PC-3 (cell line): ENCODE measurements around the gene MXD3. TPM values are rescaled to one million over a fixed set of nuclear protein-coding genes. Genes with fewer than 3 reads are reported as not detected.

Source experiments
- ATAC-seq: fragments of 200-7000 bp; cut with Tn5 transposase; 2 replicates; pipeline ENCODE4 v1.9.1; 2020; ENCODE audit warnings: mild to moderate bottlenecking, moderate library complexity
- BruUV-seq: library from RNA; stranded (reverse); fragments of 400-500 nt; replicated peaks from 2 replicates; lab custom pipeline; 2021; lab: Mats Ljungman, UMichigan
- CTCF ChIA-PET: fragments of 300-600 bp; sonication (Branson Sonifier 250); formaldehyde crosslinking; loops from one replicate; lab custom pipeline; 2022; ENCODE audit warnings: antibody characterized with exemption; lab: Charles Lee
- POLR2A ChIA-PET: fragments of 300-600 bp; sonication (Branson Sonifier 250); formaldehyde crosslinking; loops from one replicate; lab custom pipeline; 2022; ENCODE audit warnings: antibody characterized with exemption; ENCODE audit not compliant: unreplicated experiment; lab: Charles Lee
- DNase-seq: peaks from one replicate; pipeline ENCODE4 v3.0.0-alpha.2; 2015
- H2AFZ ChIP-seq: fragments of 300-600 bp; sonication (generic); 2 replicates; pipeline ENCODE4 v1.6.0; 2016; ENCODE audit warnings: antibody characterized with exemption, low read length
- H3F3A ChIP-seq: fragments of 300-600 bp; sonication (generic); one replicate; pipeline ENCODE4 v1.6.0; 2017; ENCODE audit warnings: antibody characterized with exemption, low read length, control low read depth, mild to moderate bottlenecking; ENCODE audit not compliant: unreplicated experiment
- H3K27ac ChIP-seq: fragments of 300-600 bp; sonication (generic); 2 replicates; pipeline ENCODE4 v1.5.1; 2016; ENCODE audit warnings: mild to moderate bottlenecking, low read length
- H3K27me3 ChIP-seq: fragments of 300-600 bp; sonication (generic); 2 replicates; pipeline ENCODE4 v1.6.1; 2016; ENCODE audit warnings: low read length, mixed read lengths
- H3K36me3 ChIP-seq: fragments of 300-600 bp; sonication (generic); 2 replicates; pipeline ENCODE4 v1.6.1; 2016; ENCODE audit warnings: low read depth, mixed run types, low read length, mixed read lengths
- H3K4me1 ChIP-seq: fragments of 300-600 bp; sonication (generic); 2 replicates; pipeline ENCODE4 v1.5.1; 2016; ENCODE audit warnings: low read length; ENCODE audit not compliant: insufficient read depth
- H3K4me2 ChIP-seq: fragments of 300-600 bp; sonication (generic); 2 replicates; pipeline ENCODE4 v1.6.0; 2016; ENCODE audit warnings: low read length
- H3K4me3 ChIP-seq: fragments of 300-600 bp; sonication (generic); 2 replicates; pipeline ENCODE4 v1.5.1; 2016; ENCODE audit warnings: mild to moderate bottlenecking, low read length, mixed read lengths
- H3K79me2 ChIP-seq: fragments of 300-600 bp; sonication (generic); 2 replicates; pipeline ENCODE4 v1.6.1; 2017; ENCODE audit warnings: low read length, mixed read lengths
- H3K9ac ChIP-seq: fragments of 300-600 bp; sonication (generic); 2 replicates; pipeline ENCODE4 v1.6.0; 2016; ENCODE audit warnings: mild to moderate bottlenecking, low read length
- H3K9me2 ChIP-seq: fragments of 300-600 bp; sonication (generic); replicated peaks from 2 replicates; pipeline ENCODE4 v1.6.1; 2016; ENCODE audit warnings: mixed run types, low read length, mixed read lengths
- H3K9me3 ChIP-seq: fragments of 300-600 bp; sonication (generic); 2 replicates; pipeline ENCODE4 v1.6.1; 2016; ENCODE audit warnings: low read length, mixed read lengths
- H4K20me1 ChIP-seq: fragments of 300-600 bp; sonication (generic); 2 replicates; pipeline ENCODE4 v1.6.1; 2016; ENCODE audit warnings: low read length, mixed read lengths
- CTCF ChIP-seq: fragments of 300-600 bp; sonication (generic); conservative IDR thresholded peaks from 2 replicates; pipeline ENCODE4 v1.5.1; 2017; ENCODE audit warnings: antibody characterized with exemption, low read depth, mild to moderate bottlenecking, low read length
- EZH2 ChIP-seq: fragments of 300-600 bp; sonication (generic); IDR thresholded peaks from one replicate; pipeline ENCODE4 v1.6.1; 2017; ENCODE audit warnings: antibody characterized with exemption, mild to moderate bottlenecking, low read length; ENCODE audit not compliant: unreplicated experiment
- EZH2phosphoT487 ChIP-seq: fragments of 300-600 bp; sonication (generic); IDR thresholded peaks from 2 replicates; pipeline ENCODE4 v1.6.1; 2018; ENCODE audit warnings: mild to moderate bottlenecking, antibody characterized with exemption, low read length, borderline replicate concordance
- intact Hi-C: fragments of 100-400 bp; cut with micrococcal nuclease; formaldehyde crosslinking; loops from 2 replicates; pipeline ENCODE4 v1.9.0; 2023
- total RNA-seq: library from RNA; depleted of rRNA; stranded (reverse); fragments of >200 nt; gene quantifications from 2 replicates; pipeline ENCODE4 v1.2.3, GENCODE V29; 2014

The MXD3 gene
- total RNA-seq, 1 experiment from 2014 or later = 45.7 TPM

GRCh38 chr5:177270653-177271052, 41.0 kb downstream of the MXD3 start:
- H4K20me1 ChIP-seq = no peaks in the 10 kb centered on the region
- intact Hi-C loops = no loop called here
- no peaks in the 10 kb centered on the region for H3K9me3 ChIP-seq
- TF ChIP-seq EZH2phosphoT487 (no peak), CTCF (no peak), EZH2 (no peak)
- H3K4me2 ChIP-seq = no peak overlapping the region
- no TSS peak for BruUV-seq
- H3F3A ChIP-seq = no peaks in the 10 kb centered on the region
- H3K4me1 ChIP-seq = peaks cover 8% of the 10 kb centered on the region; the same call in 1 of the 2 replicates
- no peak overlapping the region for H2AFZ ChIP-seq
- ChIA-PET CTCF (interaction anchor here (0.6 to 0.7 kb wide), 2 partner anchors 16 to 29 kb away, joined by 3 read pairs; no protein-coding TSS in a partner anchor), POLR2A (no interaction called here)
- H3K27ac ChIP-seq = no peak overlapping the region
- no peaks in the 10 kb centered on the region for H3K79me2 ChIP-seq
- DNase-seq = no peak
- peaks cover 43% of the 10 kb centered on the region for H3K36me3 ChIP-seq
- no peaks in the 10 kb centered on the region for H3K9me2 ChIP-seq
- no peak overlapping the region for H3K4me3 ChIP-seq
- no peak overlapping the region for H3K9ac ChIP-seq
- ATAC-seq = peak; percentile 68
- no peaks in the 10 kb centered on the region for H3K27me3 ChIP-seq

DNA sequence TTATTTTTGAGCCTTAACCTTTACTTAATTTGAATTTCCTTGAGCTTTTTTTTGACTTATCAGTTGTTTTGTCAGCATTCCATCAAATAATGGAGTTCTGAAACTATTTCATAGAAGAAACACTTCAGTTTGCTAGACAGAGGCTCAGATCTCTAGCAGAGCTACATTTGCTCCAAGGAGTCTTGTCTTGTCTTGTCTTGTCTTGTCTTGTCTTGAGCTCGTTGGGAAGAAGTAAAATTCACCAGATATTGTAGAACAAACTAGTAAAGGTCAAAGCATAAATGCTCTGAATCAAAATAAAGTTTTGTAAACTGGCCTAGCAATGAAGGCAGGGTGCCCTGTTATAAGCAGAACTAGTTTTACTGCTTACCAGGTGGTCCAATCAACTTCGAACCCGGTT, 41.7 kb downstream of the MXD3 start:
- TF ChIP-seq EZH2 = no peak
- TF ChIP-seq CTCF = no peak
- no peak for TF ChIP-seq EZH2phosphoT487
- Histone ChIP-seq H3K4me1 (peaks cover 8% of the 10 kb centered on the region; the same call in 1 of the 2 replicates), H3K9me2 (no peaks in the 10 kb centered on the region), H3F3A (no peaks in the 10 kb centered on the region), H3K36me3 (peaks cover 44% of the 10 kb centered on the region), H2AFZ (no peak overlapping the region), H3K27ac (no peak overlapping the region), H3K9me3 (no peaks in the 10 kb centered on the region), H3K27me3 (no peaks in the 10 kb centered on the region), H4K20me1 (no peaks in the 10 kb centered on the region), H3K4me2 (no peak overlapping the region), H3K79me2 (no peaks in the 10 kb centered on the region), H3K9ac (no peak overlapping the region), H3K4me3 (no peak overlapping the region)
- intact Hi-C loops = no loop called here
- ChIA-PET POLR2A (no interaction called here), CTCF (interaction anchor here (0.6 kb wide), 1 partner anchor 16 kb away, joined by 3 read pairs; no protein-coding TSS in a partner anchor)
- BruUV-seq = no TSS peak
- DNase-seq (no peak), ATAC-seq (no peak)

DNA sequence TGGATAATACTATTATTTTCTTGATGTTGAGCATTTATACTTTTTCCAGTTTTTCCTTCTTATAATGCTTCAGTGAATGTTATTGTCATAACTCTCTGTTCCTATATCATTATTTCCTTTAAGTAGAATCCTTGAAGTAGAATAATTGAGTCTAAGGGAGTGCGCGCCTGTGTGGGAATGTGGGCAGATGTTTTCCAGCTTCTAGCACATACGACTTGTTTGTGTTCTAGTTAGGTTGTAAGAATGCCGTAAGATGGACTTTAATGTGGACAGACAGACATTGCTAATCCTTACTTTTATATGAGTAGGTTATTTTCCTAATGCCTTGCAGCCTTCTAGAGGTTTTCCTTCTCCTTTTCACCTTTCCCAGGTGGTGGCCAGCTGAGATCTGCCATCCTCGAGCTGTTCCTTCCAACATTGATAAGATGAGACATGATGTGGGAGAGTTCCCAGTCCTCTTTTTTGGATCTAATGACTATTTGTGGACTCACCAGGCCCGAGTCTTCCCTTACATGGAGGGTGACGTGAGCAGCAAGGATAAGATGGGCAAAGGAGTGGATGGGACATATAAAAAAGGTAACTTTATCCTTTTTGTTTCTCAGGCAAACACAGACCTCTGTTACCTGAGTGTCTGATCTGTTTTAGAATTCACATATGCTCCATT, 42.3 kb downstream of the MXD3 start:
- no peak for DNase-seq
- H3K4me3 ChIP-seq = no peak overlapping the region
- no peak overlapping the region for H3K9ac ChIP-seq
- ChIA-PET CTCF (no interaction called here), POLR2A (no interaction called here)
- H3F3A ChIP-seq = no peaks in the 10 kb centered on the region
- peaks cover 8% of the 10 kb centered on the region; the same call in 1 of the 2 replicates for H3K4me1 ChIP-seq
- no peak for TF ChIP-seq EZH2phosphoT487
- TF ChIP-seq EZH2 = no peak
- no peak for TF ChIP-seq CTCF
- no peaks in the 10 kb centered on the region for H4K20me1 ChIP-seq
- H3K9me3 ChIP-seq = no peaks in the 10 kb centered on the region
- no peak overlapping the region for H2AFZ ChIP-seq
- H3K27me3 ChIP-seq = no peaks in the 10 kb centered on the region
- BruUV-seq = no TSS peak
- ATAC-seq = no peak
- H3K4me2 ChIP-seq = no peak overlapping the region
- peaks cover 43% of the 10 kb centered on the region for H3K36me3 ChIP-seq
- H3K79me2 ChIP-seq = no peaks in the 10 kb centered on the region
- intact Hi-C loops = no loop called here
- H3K27ac ChIP-seq = no peak overlapping the region
- no peaks in the 10 kb centered on the region for H3K9me2 ChIP-seq
